ENCODE measurements around the gene DNAJC15.

Gene DNAJC15

DNA sequence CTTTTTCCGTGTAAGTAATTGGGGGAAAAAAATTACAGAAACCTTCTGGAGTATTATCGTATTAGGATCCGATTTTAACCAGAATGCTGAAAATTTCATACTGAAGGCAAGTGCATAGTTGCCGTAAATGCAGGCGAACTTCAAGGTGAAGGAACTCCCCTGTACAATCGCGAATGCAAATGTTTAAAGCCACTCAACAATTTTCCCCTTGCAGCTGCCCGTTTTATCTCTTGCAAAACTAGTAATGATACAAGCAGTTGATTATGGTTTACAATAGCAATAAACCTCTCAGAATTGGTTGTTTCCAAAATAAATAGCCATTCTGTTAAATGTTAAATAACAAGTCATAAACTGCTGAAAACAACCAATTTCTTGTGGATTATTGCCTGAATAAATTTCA, 105.7 kb downstream of the DNAJC15 start:
- TF ChIP-seq, protein P1, sequence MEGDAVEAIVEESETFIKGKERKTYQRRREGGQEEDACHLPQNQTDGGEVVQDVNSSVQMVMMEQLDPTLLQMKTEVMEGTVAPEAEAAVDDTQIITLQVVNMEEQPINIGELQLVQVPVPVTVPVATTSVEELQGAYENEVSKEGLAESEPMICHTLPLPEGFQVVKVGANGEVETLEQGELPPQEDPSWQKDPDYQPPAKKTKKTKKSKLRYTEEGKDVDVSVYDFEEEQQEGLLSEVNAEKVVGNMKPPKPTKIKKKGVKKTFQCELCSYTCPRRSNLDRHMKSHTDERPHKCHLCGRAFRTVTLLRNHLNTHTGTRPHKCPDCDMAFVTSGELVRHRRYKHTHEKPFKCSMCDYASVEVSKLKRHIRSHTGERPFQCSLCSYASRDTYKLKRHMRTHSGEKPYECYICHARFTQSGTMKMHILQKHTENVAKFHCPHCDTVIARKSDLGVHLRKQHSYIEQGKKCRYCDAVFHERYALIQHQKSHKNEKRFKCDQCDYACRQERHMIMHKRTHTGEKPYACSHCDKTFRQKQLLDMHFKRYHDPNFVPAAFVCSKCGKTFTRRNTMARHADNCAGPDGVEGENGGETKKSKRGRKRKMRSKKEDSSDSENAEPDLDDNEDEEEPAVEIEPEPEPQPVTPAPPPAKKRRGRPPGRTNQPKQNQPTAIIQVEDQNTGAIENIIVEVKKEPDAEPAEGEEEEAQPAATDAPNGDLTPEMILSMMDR (IDR thresholded peaks at IDR 0.05; ENCODE audit: insufficient read depth, low read depth, low read length, missing control alignments), result no peak
- no peak overlapping the region for H3K4me3 ChIP-seq (ENCODE audit: low read length)
- no peak for DNase-seq (ENCODE audit: low read depth)

DNA sequence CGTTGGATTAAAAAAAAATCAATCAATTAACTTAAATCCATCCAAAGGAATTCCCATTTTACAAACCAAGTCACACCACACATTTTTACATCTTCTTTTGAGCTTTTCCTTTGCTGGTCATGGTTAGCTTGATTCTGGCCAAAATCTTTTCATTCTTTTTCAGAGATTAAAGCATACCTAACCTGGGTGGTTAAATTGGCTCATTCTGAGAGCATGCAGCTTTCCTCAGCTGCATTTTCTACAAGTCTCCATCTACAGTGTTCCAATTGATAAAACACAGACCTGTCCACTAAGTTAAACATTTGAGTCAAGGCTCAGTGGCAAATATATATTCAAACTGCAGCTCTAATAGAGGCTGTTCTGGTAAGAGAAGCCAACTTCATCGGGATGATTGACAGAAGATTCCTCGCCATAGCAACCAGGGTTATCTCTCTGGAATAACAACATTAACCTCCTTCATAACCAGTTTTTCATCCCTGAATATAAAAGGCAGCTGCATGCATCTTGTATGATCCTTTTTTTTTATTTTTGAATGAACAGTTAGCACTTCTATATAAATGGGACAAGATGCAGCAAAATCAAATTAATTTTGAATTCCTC, 106.2 kb downstream of the DNAJC15 start:
- H3K4me3 ChIP-seq (ENCODE audit: low read length), result no peak overlapping the region
- TF ChIP-seq, protein P1 (IDR thresholded peaks at IDR 0.05; ENCODE audit: insufficient read depth, low read depth, low read length, missing control alignments), result no peak
- DNase-seq (ENCODE audit: low read depth), result no peak

DNA sequence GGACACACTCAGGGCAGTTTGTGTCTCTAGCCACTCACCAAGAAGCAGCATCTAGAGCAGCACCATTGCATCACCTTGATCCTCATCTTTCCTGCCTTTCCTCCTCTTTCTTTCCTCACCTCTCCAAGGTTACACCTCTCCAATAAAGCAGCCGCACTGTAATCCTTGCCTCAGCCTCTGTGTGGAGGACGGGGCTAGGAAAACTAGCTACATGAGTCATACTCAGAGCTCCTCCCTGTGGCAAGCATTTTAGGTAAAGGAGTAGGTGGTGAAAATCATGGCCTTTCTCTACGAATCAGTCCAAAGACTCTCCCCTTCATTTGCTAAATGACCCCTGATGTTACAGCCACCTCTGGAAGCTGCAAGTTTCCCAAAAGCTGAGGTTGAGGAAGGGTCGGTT, 108.9 kb downstream of the DNAJC15 start:
- H3K4me3 ChIP-seq (ENCODE audit: low read length), result no peak overlapping the region
- peak; percentile 80 for DNase-seq (ENCODE audit: low read depth)
- TF ChIP-seq, protein P1 (IDR thresholded peaks at IDR 0.05; ENCODE audit: insufficient read depth, low read depth, low read length, missing control alignments), result peak; percentile 64

DNA sequence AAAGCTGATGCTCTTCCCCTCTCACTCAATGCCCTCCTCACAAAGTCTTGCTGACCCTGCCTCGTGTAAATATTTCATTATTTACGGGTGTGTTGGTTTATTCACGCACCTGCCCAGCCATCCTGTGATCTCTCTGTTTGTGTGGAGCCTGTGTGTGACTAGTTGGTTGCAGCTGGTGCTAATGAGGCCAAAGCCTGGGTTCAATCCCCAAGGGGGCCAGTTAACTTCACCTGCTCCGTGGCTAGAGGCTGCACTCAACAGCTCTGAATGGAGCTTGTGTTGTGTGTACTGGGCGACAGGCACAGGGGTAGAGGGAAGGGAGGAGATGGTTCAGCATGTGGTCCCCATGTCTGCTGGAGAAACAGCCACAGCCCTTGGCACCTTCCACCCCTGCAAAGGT, 109.5 kb downstream of the DNAJC15 start:
- DNase-seq (ENCODE audit: low read depth), result no peak
- no peak overlapping the region for H3K4me3 ChIP-seq (ENCODE audit: low read length)
- TF ChIP-seq, protein P1 (IDR thresholded peaks at IDR 0.05; ENCODE audit: insufficient read depth, low read depth, low read length, missing control alignments), result no peak

DNA sequence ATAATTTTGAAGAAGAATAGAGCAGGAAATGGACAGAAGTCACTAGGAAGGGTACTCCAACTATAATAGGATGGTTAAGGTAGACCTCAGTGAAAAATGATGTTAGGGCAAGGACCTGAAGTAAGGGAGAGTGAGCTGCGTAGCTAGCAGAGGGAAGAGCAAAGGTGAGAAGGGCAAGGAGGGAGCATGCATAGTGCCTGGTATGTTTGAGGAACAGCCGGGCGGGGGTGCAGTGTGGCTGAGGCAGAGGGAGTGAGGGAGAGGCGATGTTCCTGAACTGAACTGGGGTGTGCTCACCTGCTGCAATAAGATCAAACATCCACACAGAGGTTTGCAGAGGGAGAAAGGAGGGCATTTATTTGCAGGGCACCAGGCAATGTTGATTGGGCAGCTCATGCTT, 110.4 kb downstream of the DNAJC15 start:
- TF ChIP-seq, protein P1 (IDR thresholded peaks at IDR 0.05; ENCODE audit: insufficient read depth, low read depth, low read length, missing control alignments), result no peak

DNA sequence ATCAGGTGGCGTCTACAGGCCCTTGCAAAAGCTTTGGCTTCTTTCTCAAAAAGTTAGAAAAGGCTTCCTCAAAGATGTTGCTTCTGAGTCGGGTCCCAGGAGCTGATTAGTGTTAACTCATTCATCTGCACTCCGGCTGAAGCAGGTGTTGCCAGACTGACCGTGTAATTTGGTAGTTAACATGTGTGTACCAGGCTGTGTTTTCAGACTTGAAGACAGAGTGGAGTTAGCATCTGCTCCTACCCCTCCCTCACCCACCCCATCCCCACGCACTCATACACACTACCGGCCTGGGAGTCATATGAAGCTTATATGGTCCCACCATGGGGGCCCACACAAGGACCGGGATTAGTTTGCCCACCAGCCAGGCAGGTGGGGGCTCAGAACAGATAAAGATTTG, 111.5 kb downstream of the DNAJC15 start:
- no peak overlapping the region for H3K4me3 ChIP-seq (ENCODE audit: low read length)
- DNase-seq (ENCODE audit: low read depth), result no peak
- TF ChIP-seq, protein P1 (IDR thresholded peaks at IDR 0.05; ENCODE audit: insufficient read depth, low read depth, low read length, missing control alignments), result no peak

More for the DNA sequence above, 110.4 kb downstream of the DNAJC15 start:
- DNase-seq (ENCODE audit: low read depth), result no peak
- H3K4me3 ChIP-seq (ENCODE audit: low read length), result no peak overlapping the region

DNA sequence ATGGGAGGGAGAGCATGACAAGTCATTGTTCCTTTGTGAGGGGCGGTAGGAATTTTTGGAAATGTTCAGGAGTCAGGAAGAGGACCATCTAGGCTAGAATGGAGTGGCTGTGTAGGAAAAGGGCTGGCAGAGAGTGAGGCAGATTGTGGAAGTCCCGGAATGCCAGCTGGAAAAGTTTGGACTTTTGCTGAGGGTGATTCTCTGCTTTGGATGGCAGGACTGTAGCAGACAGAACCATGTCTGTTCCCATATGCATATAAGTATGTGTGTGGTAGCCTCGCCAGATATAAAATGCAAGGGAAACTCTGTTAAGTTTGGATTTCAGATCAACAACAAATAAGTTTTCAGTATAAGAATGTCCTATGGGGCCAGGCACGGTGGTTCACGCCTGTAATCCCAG, 112.1 kb downstream of the DNAJC15 start:
- no peak overlapping the region for H3K4me3 ChIP-seq (ENCODE audit: low read length)
- no peak for DNase-seq (ENCODE audit: low read depth)
- TF ChIP-seq, protein P1 (IDR thresholded peaks at IDR 0.05; ENCODE audit: insufficient read depth, low read depth, low read length, missing control alignments), result no peak
